HCT116 (cell line): ENCODE results near the gene FKBP5. TPM values are rescaled to one million over a fixed set of nuclear protein-coding genes. Genes with fewer than 3 reads are reported as not detected.

ENCODE experiments used
- ATAC-seq: fragments of 200-7000 bp; cut with Tn5 transposase; 2 replicates; pipeline ENCODE4 v1.9.1; 2020; ENCODE audit warnings: mild to moderate bottlenecking, moderate library complexity
- BruUV-seq: library from RNA; stranded (reverse); fragments of 400-500 nt; replicated peaks from 2 replicates; lab custom pipeline; 2021; lab: Mats Ljungman, UMichigan
- CTCF ChIA-PET: fragments of 300-600 bp; sonication (Branson Sonifier 250); formaldehyde crosslinking; loops from one replicate; lab custom pipeline; 2021; ENCODE audit warnings: antibody characterized with exemption; lab: Charles Lee
- POLR2A ChIA-PET: fragments of 300-600, 350-600 bp; sonication (Branson Sonifier 250); formaldehyde crosslinking; loops from one replicate; lab custom pipeline; 2021; ENCODE audit warnings: antibody characterized with exemption; lab: Charles Lee
- RAD21 ChIA-PET, 2 experiments: fragments of 300-600 bp; sonication (Branson Sonifier 250); formaldehyde crosslinking; loops; one replicate each; lab custom pipeline; 2023; ENCODE audit warnings: low total read pairs in 2 of 2; ENCODE audit not compliant: uncharacterized antibody in 2 of 2, unreplicated experiment in 2 of 2, low non-redundant PET in 1 of 2; lab: Charles Lee
- DNase-seq: peaks from one replicate; pipeline ENCODE4 v3.0.0-alpha.2; 2010; ENCODE audit warnings: low read depth, low spot score
- H2AFZ ChIP-seq: fragments of 200-600 bp; shearing (Covaris generic), sonication (generic); 2 replicates; pipeline ENCODE4 v1.6.1; 2017; ENCODE audit warnings: low read depth, mixed run types, mixed read lengths, antibody characterized with exemption, low read length; ENCODE audit not compliant: poor library complexity, severe bottlenecking
- H3K27ac ChIP-seq: 2 replicates; pipeline ENCODE4 v1.5.1; 2012; ENCODE audit warnings: low read depth, low read length
- H3K27me3 ChIP-seq: fragments of 200-600 bp; sonication (generic); 2 replicates; pipeline ENCODE4 v1.6.1; 2016; ENCODE audit warnings: mixed run types, low read length, mixed read lengths; ENCODE audit not compliant: insufficient read depth
- H3K36me3 ChIP-seq, 2 experiments: fragments of 200-500 bp in 1 of 2; fragments of 200-600 bp in 1 of 2; sonication (Bioruptor generic) in 1 of 2; sonication (generic) in 1 of 2; 2 replicates each; pipeline versions ENCODE4 v1.5.1 to v1.6.1; 2014 to 2016; ENCODE audit warnings: low read length in 2 of 2, inconsistent platforms in 1 of 2, mixed read lengths in 1 of 2, mixed run types in 1 of 2; ENCODE audit not compliant: insufficient read depth in 2 of 2, control insufficient read depth in 1 of 2
- H3K4me1 ChIP-seq, 2 experiments: fragments of 200-600 bp in 1 of 2; sonication (generic) in 1 of 2; 2 replicates each; pipeline versions ENCODE4 v1.5.1 to v1.6.1; 2012 to 2017; ENCODE audit warnings: low read length in 2 of 2, inconsistent platforms in 1 of 2, mild to moderate bottlenecking in 1 of 2, mixed read lengths in 1 of 2, mixed run types in 1 of 2, moderate library complexity in 1 of 2; ENCODE audit not compliant: insufficient read depth in 2 of 2, control insufficient read depth in 1 of 2
- H3K4me2 ChIP-seq: fragments of 200-600 bp; sonication (generic); 2 replicates; pipeline ENCODE4 v1.6.1; 2017; ENCODE audit warnings: mixed run types, low read length, mixed read lengths
- H3K4me3 ChIP-seq, 2 experiments: fragments of 200-600 bp in 1 of 2; sonication (generic) in 1 of 2; replicated peaks in 1 of 2; 2 replicates each; pipeline ENCODE4 v1.5.1; 2011 to 2016; ENCODE audit warnings: low read length in 2 of 2, control low read depth in 1 of 2, low read depth in 1 of 2, mild to moderate bottlenecking in 1 of 2, mixed read lengths in 1 of 2, mixed run types in 1 of 2
- H3K79me2 ChIP-seq: fragments of 200-600 bp; sonication (generic); 2 replicates; pipeline ENCODE4 v1.6.1; 2017; ENCODE audit warnings: mild to moderate bottlenecking, mixed run types, low read length, moderate library complexity, mixed read lengths; ENCODE audit not compliant: insufficient read depth
- H3K9ac ChIP-seq: fragments of 200-600 bp; sonication (generic); 2 replicates; pipeline ENCODE4 v1.6.1; 2016; ENCODE audit warnings: low read length, mixed read lengths
- H3K9me2 ChIP-seq: fragments of 200-600 bp; sonication (generic), shearing (Covaris generic); 2 replicates; pipeline ENCODE4 v1.6.1; 2017; ENCODE audit warnings: mixed run types, mild to moderate bottlenecking, moderate library complexity; ENCODE audit not compliant: insufficient read depth
- H3K9me3 ChIP-seq, 2 experiments: fragments of 200-500 bp in 1 of 2; fragments of 200-600 bp in 1 of 2; sonication (Bioruptor generic) in 1 of 2; sonication (generic) in 1 of 2; 2 replicates each; pipeline ENCODE4 v1.6.1; 2014 to 2017; ENCODE audit warnings: low read length in 2 of 2, mixed read lengths in 2 of 2, inconsistent platforms in 1 of 2, low read depth in 1 of 2, mild to moderate bottlenecking in 1 of 2, mixed run types in 1 of 2, moderate library complexity in 1 of 2; ENCODE audit not compliant: control insufficient read depth in 1 of 2, insufficient read depth in 1 of 2
- H4K20me1 ChIP-seq: fragments of 200-600 bp; sonication (generic), shearing (Covaris generic); 2 replicates; pipeline ENCODE4 v1.6.1; 2017; ENCODE audit warnings: mixed run types, mild to moderate bottlenecking, moderate library complexity; ENCODE audit not compliant: insufficient read depth
- CEBPB ChIP-seq: IDR thresholded peaks from 2 replicates; pipeline ENCODE4 v1.6.1; 2012; ENCODE audit warnings: low read depth
- FOSL1 ChIP-seq: IDR thresholded peaks from 2 replicates; pipeline ENCODE4 v1.6.1; 2012; ENCODE audit warnings: low read depth
- intact Hi-C: fragments of 100-400 bp; cut with micrococcal nuclease; formaldehyde crosslinking; loops from 2 replicates; pipeline ENCODE4 v1.10.0; 2022
- total RNA-seq: library from RNA; stranded (reverse); gene quantifications from one replicate; pipeline ENCODE4 v1.2.1, GENCODE V29; 2021; ENCODE audit not compliant: unreplicated experiment
- TF ChIP-seq, protein P1 (sequence below): IDR thresholded peaks from 2 replicates; pipeline ENCODE4 v1.6.1; 2012; ENCODE audit warnings: low read depth
- TF ChIP-seq, protein P2 (sequence below): IDR thresholded peaks from 2 replicates; pipeline ENCODE4 v1.6.1; 2011; ENCODE audit warnings: mild to moderate bottlenecking, low read length, moderate library complexity; ENCODE audit not compliant: insufficient replicate concordance; ENCODE audit errors: extremely low read depth

The FKBP5 gene
- total RNA-seq, 1 experiment from 2014 or later: 50.3 TPM

DNA sequence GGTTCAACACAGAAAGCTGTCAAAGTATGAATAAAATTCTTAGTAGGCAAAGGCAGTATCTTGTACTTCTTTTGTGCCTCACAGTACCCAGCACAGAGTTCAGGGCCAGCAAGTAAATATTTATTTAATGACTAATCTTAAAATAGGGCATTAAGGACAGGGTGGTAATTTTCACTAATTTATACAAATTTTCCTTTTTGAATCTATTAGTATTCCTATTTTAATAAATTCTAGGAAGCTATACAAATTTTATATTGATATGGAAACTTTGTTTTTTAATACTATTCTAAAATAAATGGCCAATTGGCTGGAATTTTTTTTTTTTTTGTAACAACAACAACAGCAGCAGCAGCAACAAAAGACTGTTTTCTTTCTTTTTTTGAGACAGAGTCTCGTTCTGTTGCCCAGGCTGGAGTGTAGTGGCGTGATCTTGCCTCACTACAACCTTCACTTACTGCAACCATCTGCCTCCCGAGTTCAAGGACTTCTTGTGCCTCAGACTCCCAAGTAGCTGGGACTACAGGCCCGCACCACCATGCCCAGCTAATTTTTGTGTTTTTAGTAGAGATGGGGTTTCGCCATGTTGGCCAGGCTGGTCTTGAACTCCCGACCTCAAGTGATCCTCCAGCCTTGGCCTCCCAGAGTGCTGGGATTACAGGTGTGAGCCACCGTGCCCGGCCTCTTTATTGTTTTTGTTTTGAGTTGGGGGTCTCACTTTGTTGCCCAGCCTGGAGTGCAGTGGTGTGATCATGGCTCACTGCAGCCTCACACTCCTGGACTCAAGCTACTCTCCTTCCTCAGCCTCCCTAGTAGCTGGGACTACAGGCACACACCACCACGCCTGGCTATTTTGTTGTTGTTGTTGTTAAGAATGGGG lies 85.2 kb downstream of the FKBP5 start:
- ATAC-seq (no peak), DNase-seq (no peak)
- ChIA-PET POLR2A (no interaction called here), RAD21 (interaction anchor here in 1 of 2 experiments (0.7 kb wide), 2 partner anchors 13 to 18 kb away, joined by 3 read pairs; no protein-coding TSS in a partner anchor), CTCF (interaction anchor here (1.2 kb wide), 1 partner anchor 21 kb away, joined by 4 read pairs; no protein-coding TSS in a partner anchor)
- H3K9me2 ChIP-seq: no peaks in the 10 kb centered on the region
- BruUV-seq: no TSS peak
- no peaks in the 10 kb centered on the region for H3K9me3 ChIP-seq
- no peak overlapping the region for H2AFZ ChIP-seq
- intact Hi-C loops: no loop called here
- H3K27ac ChIP-seq: peak overlapping the region; percentile 78
- TF ChIP-seq FOSL1 (peak; percentile 44; the same call in 1 of the 2 replicates), CEBPB (0 out of 2 replicates have a peak, but pooled peaks have one; percentile 16)
- TF ChIP-seq, protein P1, sequence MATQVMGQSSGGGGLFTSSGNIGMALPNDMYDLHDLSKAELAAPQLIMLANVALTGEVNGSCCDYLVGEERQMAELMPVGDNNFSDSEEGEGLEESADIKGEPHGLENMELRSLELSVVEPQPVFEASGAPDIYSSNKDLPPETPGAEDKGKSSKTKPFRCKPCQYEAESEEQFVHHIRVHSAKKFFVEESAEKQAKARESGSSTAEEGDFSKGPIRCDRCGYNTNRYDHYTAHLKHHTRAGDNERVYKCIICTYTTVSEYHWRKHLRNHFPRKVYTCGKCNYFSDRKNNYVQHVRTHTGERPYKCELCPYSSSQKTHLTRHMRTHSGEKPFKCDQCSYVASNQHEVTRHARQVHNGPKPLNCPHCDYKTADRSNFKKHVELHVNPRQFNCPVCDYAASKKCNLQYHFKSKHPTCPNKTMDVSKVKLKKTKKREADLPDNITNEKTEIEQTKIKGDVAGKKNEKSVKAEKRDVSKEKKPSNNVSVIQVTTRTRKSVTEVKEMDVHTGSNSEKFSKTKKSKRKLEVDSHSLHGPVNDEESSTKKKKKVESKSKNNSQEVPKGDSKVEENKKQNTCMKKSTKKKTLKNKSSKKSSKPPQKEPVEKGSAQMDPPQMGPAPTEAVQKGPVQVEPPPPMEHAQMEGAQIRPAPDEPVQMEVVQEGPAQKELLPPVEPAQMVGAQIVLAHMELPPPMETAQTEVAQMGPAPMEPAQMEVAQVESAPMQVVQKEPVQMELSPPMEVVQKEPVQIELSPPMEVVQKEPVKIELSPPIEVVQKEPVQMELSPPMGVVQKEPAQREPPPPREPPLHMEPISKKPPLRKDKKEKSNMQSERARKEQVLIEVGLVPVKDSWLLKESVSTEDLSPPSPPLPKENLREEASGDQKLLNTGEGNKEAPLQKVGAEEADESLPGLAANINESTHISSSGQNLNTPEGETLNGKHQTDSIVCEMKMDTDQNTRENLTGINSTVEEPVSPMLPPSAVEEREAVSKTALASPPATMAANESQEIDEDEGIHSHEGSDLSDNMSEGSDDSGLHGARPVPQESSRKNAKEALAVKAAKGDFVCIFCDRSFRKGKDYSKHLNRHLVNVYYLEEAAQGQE: no peak
- TF ChIP-seq, protein P2, sequence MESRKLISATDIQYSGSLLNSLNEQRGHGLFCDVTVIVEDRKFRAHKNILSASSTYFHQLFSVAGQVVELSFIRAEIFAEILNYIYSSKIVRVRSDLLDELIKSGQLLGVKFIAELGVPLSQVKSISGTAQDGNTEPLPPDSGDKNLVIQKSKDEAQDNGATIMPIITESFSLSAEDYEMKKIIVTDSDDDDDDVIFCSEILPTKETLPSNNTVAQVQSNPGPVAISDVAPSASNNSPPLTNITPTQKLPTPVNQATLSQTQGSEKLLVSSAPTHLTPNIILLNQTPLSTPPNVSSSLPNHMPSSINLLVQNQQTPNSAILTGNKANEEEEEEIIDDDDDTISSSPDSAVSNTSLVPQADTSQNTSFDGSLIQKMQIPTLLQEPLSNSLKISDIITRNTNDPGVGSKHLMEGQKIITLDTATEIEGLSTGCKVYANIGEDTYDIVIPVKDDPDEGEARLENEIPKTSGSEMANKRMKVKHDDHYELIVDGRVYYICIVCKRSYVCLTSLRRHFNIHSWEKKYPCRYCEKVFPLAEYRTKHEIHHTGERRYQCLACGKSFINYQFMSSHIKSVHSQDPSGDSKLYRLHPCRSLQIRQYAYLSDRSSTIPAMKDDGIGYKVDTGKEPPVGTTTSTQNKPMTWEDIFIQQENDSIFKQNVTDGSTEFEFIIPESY: no peak
- H3K27me3 ChIP-seq: no peaks in the 10 kb centered on the region
- no peaks in the 10 kb centered on the region for H3K36me3 ChIP-seq
- H3K9ac ChIP-seq: 0 out of 2 replicates have a peak overlapping the region, but pooled peaks have one; percentile 1
- H3K4me3 ChIP-seq: no peak overlapping the region
- H3K4me2 ChIP-seq: peak overlapping the region; percentile 56
- peaks cover 5% of the 10 kb centered on the region; the same call in 1 of the 2 replicates for H4K20me1 ChIP-seq
- H3K79me2 ChIP-seq: peaks cover 11% of the 10 kb centered on the region
- H3K4me1 ChIP-seq: peaks cover 86 to 87% of the 10 kb centered on the region in 2 experiments
